ENCODE results near the gene KIAA1328.

GRCh38 chr18:36805105-36805504 is 23.8 kb upstream of the KIAA1328 start:
- TF ChIP-seq CTCF (IDR thresholded peaks at IDR 0.05) = no peak
- no peak for TF ChIP-seq POLR2A (IDR thresholded peaks at IDR 0.05)

Data from esophagus squamous epithelium (tissue), 4 donors.